Aorta (tissue), 5 donors: ENCODE data around the gene CCDC88C. TPM values are rescaled to one million over a fixed set of nuclear protein-coding genes. Genes with fewer than 3 reads are reported as not detected.
"Not testable (repeated sequence)": the region's sequence is repeated elsewhere in the genome, so short reads cannot be mapped to it uniquely, and the experiment has no call there.

Experiments used
- ATAC-seq: fragments of 200-7000 bp; cut with Tn5 transposase; one replicate; pipeline ENCODE4 v1.9.1; 2022; ENCODE audit warnings: moderate library complexity; ENCODE audit not compliant: low FRiP score
- DNase-seq, 2 donors: peaks; one replicate each; pipeline ENCODE4 v3.0.0-alpha.2; 2020
- H3K27ac ChIP-seq, 2 donors: one replicate each; pipeline ENCODE4 v1.5.1; 2013; ENCODE audit warnings: low read length in 2 of 2, mild to moderate bottlenecking in 2 of 2, moderate library complexity in 2 of 2, control low read depth in 1 of 2, inconsistent platforms in 1 of 2, low read depth in 1 of 2
- H3K27me3 ChIP-seq, 2 donors: one replicate each; pipeline ENCODE4 v1.6.1; 2013; ENCODE audit warnings: control low read depth in 1 of 2, low read length in 1 of 2, mild to moderate bottlenecking in 1 of 2, moderate library complexity in 1 of 2; ENCODE audit not compliant: insufficient read depth in 2 of 2, control insufficient read depth in 1 of 2
- H3K36me3 ChIP-seq, 2 donors: one replicate each; pipeline ENCODE4 v1.6.1; 2013; ENCODE audit warnings: control low read depth in 1 of 2, low read length in 1 of 2, mild to moderate bottlenecking in 1 of 2; ENCODE audit not compliant: insufficient read depth in 2 of 2, control insufficient read depth in 1 of 2
- H3K4me1 ChIP-seq, 2 donors: one replicate each; pipeline ENCODE4 v1.6.1; 2013; ENCODE audit warnings: low read length in 2 of 2, control low read depth in 1 of 2, mild to moderate bottlenecking in 1 of 2, moderate library complexity in 1 of 2; ENCODE audit not compliant: insufficient read depth in 2 of 2, control insufficient read depth in 1 of 2
- H3K4me3 ChIP-seq, 2 donors: one replicate each; pipeline ENCODE4 v1.5.1; 2013; ENCODE audit warnings: low read length in 2 of 2, control low read depth in 1 of 2, mild to moderate bottlenecking in 1 of 2
- H3K9me3 ChIP-seq: one replicate; pipeline ENCODE4 v1.6.1; 2013; ENCODE audit warnings: mild to moderate bottlenecking, low read length; ENCODE audit not compliant: control insufficient read depth
- WGBS, 2 donors: extraction: QIAGEN DNeasy Blood & Tissue Kit; methylation state at CpG; one replicate each; pipeline ENCODE4 v1.1.7; 2013; 5-methylcytosine and 5-hydroxymethylcytosine counted together
- intact Hi-C, 2 donors: fragments of 100-400 bp; cut with DNase I; formaldehyde crosslinking; loops; one replicate each; pipeline versions ENCODE4 v1.14.2 to v1.15.0; 2022
- polyA plus RNA-seq, 2 donors: library from polyadenylated mRNA; stranded (reverse); fragments of 200-250 nt; gene quantifications; one replicate each; pipeline ENCODE4 v1.2.3, GENCODE V29; 2013
- total RNA-seq, 2 donors: library from RNA; stranded (reverse); fragmentation: NEBNext Ultra II Directional; extraction: Animal tissue kit (Norgen Biotek cat#: 25700); gene quantifications; one replicate each; pipeline ENCODE4 v1.2.1, GENCODE V29; 2021
- donor health status: healthy with polysubstance abuse.
- donor health status: Bipolar disorder and iron deficiency.
- donor health status: DM: no; HTN: no; CAD: no.
- donor health status: DM: no; HTN: no; CAD: no.
- donor health status: DM: yes; HTN: yes; CAD: no.

Gene CCDC88C
- total and polyA plus RNA-seq, 4 donors, result 0.33 to 18.4 (median 6.1) TPM

DNA sequence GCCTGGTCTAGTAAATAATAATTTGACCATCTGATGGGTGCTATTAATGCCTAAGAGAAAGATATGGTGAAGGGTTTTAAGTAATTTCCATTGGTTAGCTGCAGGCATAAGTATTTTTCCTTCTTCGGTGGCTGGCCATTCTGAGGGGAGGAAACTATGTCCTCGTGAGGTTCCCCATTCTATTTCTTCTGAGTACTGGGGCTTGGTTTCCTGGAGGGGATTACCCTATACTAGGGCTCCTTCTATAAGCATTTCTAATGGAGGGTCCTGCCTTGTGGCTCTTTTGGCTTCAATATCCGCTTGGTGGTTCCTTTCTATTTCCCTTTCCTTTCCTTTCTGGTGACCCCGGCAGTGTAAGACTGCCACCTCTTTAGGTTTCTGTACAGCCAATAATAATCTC is 191.3 kb downstream of the CCDC88C start:
- H3K36me3 ChIP-seq, H3K4me3 ChIP-seq, DNase-seq, H3K9me3 ChIP-seq, H3K4me1 ChIP-seq, intact Hi-C loops, ATAC-seq, H3K27me3 ChIP-seq, H3K27ac ChIP-seq: not testable (repeated sequence)
- 97% methylated on average over 4 of the region's 4 CpGs for WGBS, 2 donors

GRCh38 chr14:91225025-91225424 is 192.6 kb downstream of the CCDC88C start:
- H3K27me3 ChIP-seq, result no peaks in the 10 kb centered on the region
- H3K4me3 ChIP-seq, result no peak overlapping the region
- intact Hi-C loops, result no loop called here
- no peak overlapping the region for H3K27ac ChIP-seq
- ATAC-seq (no peak), DNase-seq (no peak)
- H3K36me3 ChIP-seq, result no peaks in the 10 kb centered on the region
- 94 to 95% methylated on average over 7 of the region's 7 CpGs for WGBS, 2 donors
- no peaks in the 10 kb centered on the region for H3K9me3 ChIP-seq
- H3K4me1 ChIP-seq, result no peaks in the 10 kb centered on the region

DNA sequence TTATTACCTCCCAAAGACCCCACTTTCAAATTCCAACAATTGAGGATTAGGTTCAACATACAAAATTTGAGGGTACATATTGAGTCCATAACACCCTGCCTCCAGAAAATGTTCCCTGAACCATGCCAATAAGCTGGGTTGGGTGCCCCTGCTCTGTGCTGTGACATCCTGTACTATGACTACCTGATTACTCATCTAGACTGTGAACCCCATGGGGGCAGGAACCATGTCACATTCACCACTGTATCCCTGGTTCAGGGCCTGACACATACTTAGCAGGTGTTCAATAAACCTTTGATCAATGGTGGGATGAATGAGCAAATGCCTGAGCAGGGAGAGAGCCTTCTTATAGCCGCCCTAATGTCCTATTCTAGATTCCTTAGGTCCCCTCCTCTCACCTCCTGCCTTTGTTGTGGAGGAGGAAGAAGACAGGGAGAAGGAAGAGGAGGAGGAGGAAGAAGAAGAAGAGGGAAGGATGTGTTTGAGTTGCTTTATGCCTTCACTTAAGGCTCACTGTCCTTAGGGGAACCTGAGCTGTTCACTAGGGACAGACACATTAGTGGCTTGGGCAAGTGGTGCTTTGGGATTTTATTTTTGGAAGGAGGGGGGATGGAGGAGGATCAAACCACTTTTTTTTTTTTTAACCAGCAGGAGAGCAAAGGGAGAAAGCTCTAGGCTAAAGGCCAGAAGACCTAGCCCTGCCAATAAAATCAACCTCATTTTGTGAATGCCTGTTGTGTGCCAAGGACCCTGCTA is 194.4 kb downstream of the CCDC88C start:
- Histone ChIP-seq H3K27ac (no peak overlapping the region), H3K4me1 (no peaks in the 10 kb centered on the region), H3K9me3 (no peaks in the 10 kb centered on the region), H3K27me3 (no peaks in the 10 kb centered on the region), H3K4me3 (no peak overlapping the region), H3K36me3 (no peaks in the 10 kb centered on the region)
- ATAC-seq (no peak), DNase-seq (no peak)
- intact Hi-C loops, result no loop called here
- WGBS, 2 donors, result 86 to 100% methylated on average over 1 of the region's 1 CpG

Other genes with a start within 250 kb of the CCDC88C start
- gene GPR68, start 173.1 kb downstream of the CCDC88C start, total RNA-seq, result 1 to 10 TPM in 1 of 2 donors, under 1 TPM in 1; 0.84 to 6.3 TPM
- under 1 TPM in 1 of 2 donors, not detected in 1; 0.10 TPM for gene GPR68, start 173.1 kb downstream of the CCDC88C start, polyA plus RNA-seq
- 10 to 100 TPM; 69.3 to 75.4 TPM for gene PPP4R3A, start 92.5 kb upstream of the CCDC88C start, total RNA-seq
- gene PPP4R3A, start 92.5 kb upstream of the CCDC88C start, polyA plus RNA-seq, result 10 to 100 TPM; 37.7 to 40.7 TPM